ENCODE measurements around the gene MYLK4. TPM values are rescaled to one million over a fixed set of nuclear protein-coding genes. Genes with fewer than 3 reads are reported as not detected.

Gene MYLK4
- total and polyA plus RNA-seq, 2 donors (not counting 3 experiments of a cell fraction or from before 2014, with no cell fraction given) = 0.41 to 0.62 TPM

- dilution Hi-C loops (cut with MboI; ENCODE audit: extremely low pct_ligation_motif_present, low sequenced_read_pairs) (no loop called here), intact Hi-C loops (cut with micrococcal nuclease) (no loop called here)
- TF ChIP-seq EZH2 (IDR thresholded peaks at IDR 0.05; ENCODE audit: borderline replicate concordance, low read depth, low read length, severe bottlenecking) (no peak), POLR2AphosphoS5 (IDR thresholded peaks at IDR 0.05; ENCODE audit: insufficient read depth, low read depth, low read length) (no peak), MYC (IDR thresholded peaks at IDR 0.05; ENCODE audit: low read depth, low read length) (no peak), POLR2A (IDR thresholded peaks at IDR 0.05; ENCODE audit: low read depth, low read length) (no peak), MAX (IDR thresholded peaks at IDR 0.05; ENCODE audit: insufficient read depth, insufficient read length) (no peak), FOS (IDR thresholded peaks at IDR 0.05; ENCODE audit: borderline replicate concordance, insufficient read depth, low read length) (no peak), GATA2 (IDR thresholded peaks at IDR 0.05; ENCODE audit: insufficient read depth, insufficient read length, low read depth, low read length) (no peak), JUN (IDR thresholded peaks at IDR 0.05; ENCODE audit: borderline replicate concordance, insufficient read depth, insufficient read length, low read depth) (no peak)
- H3K27me3 ChIP-seq (ENCODE audit: control insufficient read depth in 2 of 2, insufficient read depth in 2 of 2, low read length in 2 of 2) = no peaks in the 10 kb centered on the region
- ChIA-PET CTCF (interaction anchor here (0.9 to 3.4 kb wide), 3 partner anchors 9 to 25 kb away, joined by 3 to 18 read pairs (median 6); no protein-coding TSS in a partner anchor), POLR2A (no interaction called here)
- H3K4me2 ChIP-seq (ENCODE audit: insufficient read depth, low read length) = no peak overlapping the region
- peaks cover 9% of the 10 kb centered on the region for H3K4me1 ChIP-seq (ENCODE audit: control insufficient read depth, extremely low read depth, insufficient read depth, low read length)
- H3K36me3 ChIP-seq (ENCODE audit: control insufficient read depth in 2 of 2, extremely low read depth in 1 of 2, insufficient read depth in 2 of 2, low read length in 2 of 2) = peaks cover 6 to 10% of the 10 kb centered on the region in 2 experiments
- BruUV-seq (replicated peaks) = no TSS peak
- FAIRE-seq (no peak), DNase-seq (ENCODE audit: low read depth, low spot score) (no peak)
- H3K4me3 ChIP-seq (replicated peaks in 1 of 3; ENCODE audit: insufficient read depth in 1 of 3, low read depth in 1 of 3, low read length in 3 of 3) = no peak overlapping the region
- H3K9me1 ChIP-seq (replicated peaks; ENCODE audit: control insufficient read depth, extremely low read depth, insufficient read depth, low read length) = no peaks in the 10 kb centered on the region
- no peak overlapping the region for H3K9ac ChIP-seq (replicated peaks; ENCODE audit: extremely low read depth, insufficient read depth, low read length)
- H4K20me1 ChIP-seq (replicated peaks; ENCODE audit: control insufficient read depth, extremely low read depth, insufficient read depth, low read length) = peaks cover 3% of the 10 kb centered on the region
- H3K79me2 ChIP-seq (ENCODE audit: control insufficient read depth, insufficient read depth, low read length) = peaks cover 89% of the 10 kb centered on the region
- no peaks in the 10 kb centered on the region for H3K9me3 ChIP-seq (replicated peaks; ENCODE audit: control insufficient read depth, insufficient read depth, low read length)
- no peak overlapping the region for H2AFZ ChIP-seq (ENCODE audit: low read depth, low read length)
- H3K27ac ChIP-seq (ENCODE audit: insufficient read depth, low read depth, low read length) = no peak overlapping the region
Observed at GRCh38 chr6:2775003-2775402, 24.3 kb upstream of the MYLK4 start.

GRCh38 chr6:2773449-2773848 is 22.7 kb upstream of the MYLK4 start:
- CTCF ChIA-PET = interaction anchor here (1.0 to 3.4 kb wide), 4 partner anchors 8 to 1178 kb away, joined by 3 to 18 read pairs (median 6); partner anchors contain the start of gene WRNIP1
- no peak for DNase-seq (ENCODE audit: low read depth, low spot score)

More at GRCh38 chr6:2773449-2773848, 22.7 kb upstream of the MYLK4 start:
- dilution Hi-C loops (cut with MboI; ENCODE audit: extremely low pct_ligation_motif_present, low sequenced_read_pairs) = no loop called here
- H3K36me3 ChIP-seq (ENCODE audit: control insufficient read depth in 2 of 2, extremely low read depth in 1 of 2, insufficient read depth in 2 of 2, low read length in 2 of 2) = peaks cover 2 to 6% of the 10 kb centered on the region in 2 experiments
- intact Hi-C loops (cut with micrococcal nuclease) = no loop called here
- H3K79me2 ChIP-seq (ENCODE audit: control insufficient read depth, insufficient read depth, low read length) = peaks cover 96% of the 10 kb centered on the region
- BruUV-seq (replicated peaks) = no TSS peak
- peaks cover 3% of the 10 kb centered on the region for H4K20me1 ChIP-seq (replicated peaks; ENCODE audit: control insufficient read depth, extremely low read depth, insufficient read depth, low read length)
- no peak overlapping the region for H3K9ac ChIP-seq (replicated peaks; ENCODE audit: extremely low read depth, insufficient read depth, low read length)
- POLR2A ChIA-PET = no interaction called here
- H3K9me3 ChIP-seq (replicated peaks; ENCODE audit: control insufficient read depth, insufficient read depth, low read length) = no peaks in the 10 kb centered on the region
- peaks cover 24% of the 10 kb centered on the region for H3K4me1 ChIP-seq (ENCODE audit: control insufficient read depth, extremely low read depth, insufficient read depth, low read length)
- H3K27ac ChIP-seq (ENCODE audit: insufficient read depth, low read depth, low read length) = no peak overlapping the region
- FAIRE-seq = no peak
- no peaks in the 10 kb centered on the region for H3K27me3 ChIP-seq (ENCODE audit: control insufficient read depth in 2 of 2, insufficient read depth in 2 of 2, low read length in 2 of 2)
- no peak overlapping the region for H3K4me2 ChIP-seq (ENCODE audit: insufficient read depth, low read length)
- H3K9me1 ChIP-seq (replicated peaks; ENCODE audit: control insufficient read depth, extremely low read depth, insufficient read depth, low read length) = no peaks in the 10 kb centered on the region
- no peak overlapping the region for H2AFZ ChIP-seq (ENCODE audit: low read depth, low read length)
- no peak overlapping the region for H3K4me3 ChIP-seq (replicated peaks in 1 of 3; ENCODE audit: insufficient read depth in 1 of 3, low read depth in 1 of 3, low read length in 3 of 3)
- TF ChIP-seq MAX (IDR thresholded peaks at IDR 0.05; ENCODE audit: insufficient read depth, insufficient read length) (no peak), POLR2AphosphoS5 (IDR thresholded peaks at IDR 0.05; ENCODE audit: insufficient read depth, low read depth, low read length) (no peak), EZH2 (IDR thresholded peaks at IDR 0.05; ENCODE audit: borderline replicate concordance, low read depth, low read length, severe bottlenecking) (no peak), MYC (IDR thresholded peaks at IDR 0.05; ENCODE audit: low read depth, low read length) (no peak), GATA2 (IDR thresholded peaks at IDR 0.05; ENCODE audit: insufficient read depth, insufficient read length, low read depth, low read length) (no peak)
